Putamen (tissue), 1 donor: Measurements from ENCODE around the gene SGCE.

Source experiments
- DNase-seq: peaks from one replicate; pipeline ENCODE4 v3.0.0-alpha.2; 2016; ENCODE audit warnings: low spot score

Gene SGCE

GRCh38 chr7:94658826-94659225 is 2.9 kb upstream of the SGCE start:
- DNase-seq = no peak

- peak; percentile 93 for DNase-seq
Observed at GRCh38 chr7:94657771-94658693, 2.1 kb upstream of the SGCE start.

- DNase-seq = peak; percentile 60
Observed at GRCh38 chr7:94656925-94657731, 1.2 kb upstream of the SGCE start.

GRCh38 chr7:94656658-94656924 is 658 bp upstream of the SGCE start:
- no peak for DNase-seq

- peak; percentile 40 for DNase-seq
Observed at GRCh38 chr7:94655126-94655847, 646 bp downstream of the SGCE start.

- no peak for DNase-seq
Observed at GRCh38 chr7:94654783-94655125, 1.2 kb downstream of the SGCE start.

- DNase-seq = no peak
Observed at GRCh38 chr7:94650147-94651051, 5.5 kb downstream of the SGCE start.

- DNase-seq = no peak
Observed at GRCh38 chr7:94649450-94649849, 6.5 kb downstream of the SGCE start.

GRCh38 chr7:94648731-94649130 is 7.2 kb downstream of the SGCE start:
- no peak for DNase-seq

- DNase-seq = no peak
Observed at GRCh38 chr7:94647295-94647694, 8.6 kb downstream of the SGCE start.

- DNase-seq = no peak
Observed at GRCh38 chr7:94643771-94644545, 12.0 kb downstream of the SGCE start.

GRCh38 chr7:94642838-94643653 is 12.9 kb downstream of the SGCE start:
- DNase-seq = no peak

GRCh38 chr7:94639384-94639783 is 16.5 kb downstream of the SGCE start:
- no peak for DNase-seq

- no peak for DNase-seq
Observed at GRCh38 chr7:94635687-94636086, 20.2 kb downstream of the SGCE start.

- no peak for DNase-seq
Observed at GRCh38 chr7:94634502-94634901, 21.4 kb downstream of the SGCE start.

- DNase-seq = no peak
Observed at GRCh38 chr7:94633687-94634086, 22.2 kb downstream of the SGCE start.

GRCh38 chr7:94633014-94633341 is 23.0 kb downstream of the SGCE start:
- DNase-seq = no peak

- no peak for DNase-seq
Observed at GRCh38 chr7:94632338-94633013, 23.5 kb downstream of the SGCE start.

- no peak for DNase-seq
Observed at GRCh38 chr7:94630855-94631254, 25.1 kb downstream of the SGCE start.

- no peak for DNase-seq
Observed at GRCh38 chr7:94623820-94624219, 32.1 kb downstream of the SGCE start.
